ENCODE results near the gene CNN3. TPM values are rescaled to one million over a fixed set of nuclear protein-coding genes. Genes with fewer than 3 reads are reported as not detected.

The CNN3 gene
- polyA plus RNA-seq, 1 of the 3 experiments (the other 2 are of a cell fraction) = 204 TPM

DNA sequence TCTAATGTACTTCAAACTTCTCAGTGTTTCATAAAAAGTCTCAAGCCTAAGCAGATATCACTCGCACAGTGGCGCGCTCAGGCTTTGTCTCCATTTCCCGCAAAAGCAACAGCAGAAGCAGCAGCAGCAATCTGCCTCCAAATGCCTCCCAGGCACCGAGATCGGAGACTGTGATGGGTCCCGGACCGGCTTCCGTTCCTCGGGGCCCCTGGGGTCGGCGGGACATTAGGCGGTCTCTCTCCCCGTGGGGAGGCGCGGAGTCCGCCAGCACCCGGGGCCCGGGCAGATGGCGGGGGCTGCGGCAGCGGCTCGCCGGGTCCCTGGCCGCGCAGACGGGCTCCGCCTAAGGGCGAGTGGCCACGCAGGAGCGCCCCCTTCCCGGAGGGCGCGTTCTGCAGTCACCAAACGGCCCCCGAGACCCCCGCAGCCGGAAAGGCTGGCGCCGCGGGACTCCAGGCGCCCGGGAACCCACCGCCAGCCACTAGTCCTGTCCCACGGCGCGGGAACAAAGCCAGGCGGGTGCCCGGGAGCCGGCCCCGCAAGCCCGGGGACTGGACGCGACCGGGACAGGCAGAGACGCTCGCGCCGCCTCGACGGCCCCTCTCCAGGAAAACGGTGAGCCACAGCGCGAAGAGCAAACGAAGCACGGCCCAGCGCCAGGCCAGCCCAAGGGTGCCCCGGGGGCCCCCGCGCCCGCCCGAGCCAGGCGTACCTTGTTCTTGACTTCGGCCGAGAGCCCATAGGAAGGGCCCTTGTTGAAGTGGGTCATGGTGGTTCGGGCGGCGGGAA lies 590 bp downstream of the CNN3 start:
- ChIA-PET CTCF (interaction anchor here (0.8 to 5.2 kb wide), 10 partner anchors 13 to 123 kb away, joined by 3 to 36 read pairs (median 4); no protein-coding TSS in a partner anchor), POLR2A (interaction anchor here (1.0 to 2.3 kb wide), 8 partner anchors 21 to 115 kb away, joined by 3 to 20 read pairs (median 5); partner anchors contain the start of gene SLC44A3)
- Histone ChIP-seq H3K27ac (ENCODE audit: low read depth in 2 of 2, low read length in 1 of 2) (peak overlapping the region; percentile 97 to 98), H4K20me1 (ENCODE audit: insufficient read depth) (peaks cover 42% of the 10 kb centered on the region), H3K9me2 (no peaks in the 10 kb centered on the region; the same call in 1 of the 2 replicates), H3K27me3 (ENCODE audit: insufficient read depth) (no peaks in the 10 kb centered on the region), H3K4me2 (peak overlapping the region; percentile 88), H3K36me3 (replicated peaks in 1 of 2; ENCODE audit: control insufficient read depth in 1 of 2, insufficient read depth in 2 of 2, low read length in 1 of 2) (peaks cover 21 to 23% of the 10 kb centered on the region in 2 experiments), H2AFZ (ENCODE audit: low read depth) (peak overlapping the region; percentile 65; the same call in 1 of the 2 replicates), H3K9ac (peak overlapping the region; percentile 98), H3K4me3 (ENCODE audit: low read depth in 2 of 2, low read length in 1 of 2) (peak overlapping the region; percentile 96 to 98), H3K79me2 (ENCODE audit: insufficient read depth) (peaks cover 72% of the 10 kb centered on the region), H3K4me1 (ENCODE audit: control insufficient read depth in 1 of 2, insufficient read depth in 2 of 2, low read depth in 1 of 2, low read length in 1 of 2) (peaks cover 34 to 42% of the 10 kb centered on the region in 2 experiments), H3F3A (replicated peaks; ENCODE audit: insufficient read depth) (peaks cover 18% of the 10 kb centered on the region), H3K9me3 (no peaks in the 10 kb centered on the region)
- WGBS (ENCODE audit: low lambda C conversion rate) = under 1% methylated on average over 40 of the region's 78 CpGs
- DNase-seq = peak; percentile 85
- TF ChIP-seq SMC3 (IDR thresholded peaks at IDR 0.05; ENCODE audit: low read depth, low read length) (peak; percentile 32; the same call in 1 of the 2 replicates), FOXJ3 (CRISPR knock-in tag; IDR thresholded peaks at IDR 0.05) (no peak), GABPA (IDR thresholded peaks at IDR 0.05; ENCODE audit: low read depth) (no peak), RFX5 (IDR thresholded peaks at IDR 0.05; ENCODE audit: low read length) (no peak), YY1 (IDR thresholded peaks at IDR 0.05; ENCODE audit: low read depth) (no peak), RXRA (IDR thresholded peaks at IDR 0.05; ENCODE audit: borderline replicate concordance, low read depth) (no peak), MXI1 (IDR thresholded peaks at IDR 0.05; ENCODE audit: low read depth, low read length) (no peak; the same call in 1 of the 2 replicates), CHD2 (IDR thresholded peaks at IDR 0.05; ENCODE audit: low read length, partially characterized antibody) (no peak), ELF1 (IDR thresholded peaks at IDR 0.05) (no peak), FOSL2 (IDR thresholded peaks at IDR 0.05; ENCODE audit: borderline replicate concordance, low read depth) (no peak), SIN3A (IDR thresholded peaks at IDR 0.05; ENCODE audit: borderline replicate concordance, low read depth, low read length) (0 out of 2 replicates have a peak, but pooled peaks have one; percentile 11), EP300 (IDR thresholded peaks at IDR 0.05; ENCODE audit: borderline replicate concordance in 1 of 2, low read depth in 1 of 2, low read length in 1 of 2) (no peak)
- TF ChIP-seq, protein P1, sequence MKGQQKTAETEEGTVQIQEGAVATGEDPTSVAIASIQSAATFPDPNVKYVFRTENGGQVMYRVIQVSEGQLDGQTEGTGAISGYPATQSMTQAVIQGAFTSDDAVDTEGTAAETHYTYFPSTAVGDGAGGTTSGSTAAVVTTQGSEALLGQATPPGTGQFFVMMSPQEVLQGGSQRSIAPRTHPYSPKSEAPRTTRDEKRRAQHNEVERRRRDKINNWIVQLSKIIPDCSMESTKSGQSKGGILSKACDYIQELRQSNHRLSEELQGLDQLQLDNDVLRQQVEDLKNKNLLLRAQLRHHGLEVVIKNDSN (IDR thresholded peaks at IDR 0.05; ENCODE audit: borderline replicate concordance, low read depth) = no peak
- TF ChIP-seq, protein P2, sequence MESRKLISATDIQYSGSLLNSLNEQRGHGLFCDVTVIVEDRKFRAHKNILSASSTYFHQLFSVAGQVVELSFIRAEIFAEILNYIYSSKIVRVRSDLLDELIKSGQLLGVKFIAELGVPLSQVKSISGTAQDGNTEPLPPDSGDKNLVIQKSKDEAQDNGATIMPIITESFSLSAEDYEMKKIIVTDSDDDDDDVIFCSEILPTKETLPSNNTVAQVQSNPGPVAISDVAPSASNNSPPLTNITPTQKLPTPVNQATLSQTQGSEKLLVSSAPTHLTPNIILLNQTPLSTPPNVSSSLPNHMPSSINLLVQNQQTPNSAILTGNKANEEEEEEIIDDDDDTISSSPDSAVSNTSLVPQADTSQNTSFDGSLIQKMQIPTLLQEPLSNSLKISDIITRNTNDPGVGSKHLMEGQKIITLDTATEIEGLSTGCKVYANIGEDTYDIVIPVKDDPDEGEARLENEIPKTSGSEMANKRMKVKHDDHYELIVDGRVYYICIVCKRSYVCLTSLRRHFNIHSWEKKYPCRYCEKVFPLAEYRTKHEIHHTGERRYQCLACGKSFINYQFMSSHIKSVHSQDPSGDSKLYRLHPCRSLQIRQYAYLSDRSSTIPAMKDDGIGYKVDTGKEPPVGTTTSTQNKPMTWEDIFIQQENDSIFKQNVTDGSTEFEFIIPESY (IDR thresholded peaks at IDR 0.05; ENCODE audit: borderline replicate concordance, low read depth) = no peak
- TF ChIP-seq, protein P3, sequence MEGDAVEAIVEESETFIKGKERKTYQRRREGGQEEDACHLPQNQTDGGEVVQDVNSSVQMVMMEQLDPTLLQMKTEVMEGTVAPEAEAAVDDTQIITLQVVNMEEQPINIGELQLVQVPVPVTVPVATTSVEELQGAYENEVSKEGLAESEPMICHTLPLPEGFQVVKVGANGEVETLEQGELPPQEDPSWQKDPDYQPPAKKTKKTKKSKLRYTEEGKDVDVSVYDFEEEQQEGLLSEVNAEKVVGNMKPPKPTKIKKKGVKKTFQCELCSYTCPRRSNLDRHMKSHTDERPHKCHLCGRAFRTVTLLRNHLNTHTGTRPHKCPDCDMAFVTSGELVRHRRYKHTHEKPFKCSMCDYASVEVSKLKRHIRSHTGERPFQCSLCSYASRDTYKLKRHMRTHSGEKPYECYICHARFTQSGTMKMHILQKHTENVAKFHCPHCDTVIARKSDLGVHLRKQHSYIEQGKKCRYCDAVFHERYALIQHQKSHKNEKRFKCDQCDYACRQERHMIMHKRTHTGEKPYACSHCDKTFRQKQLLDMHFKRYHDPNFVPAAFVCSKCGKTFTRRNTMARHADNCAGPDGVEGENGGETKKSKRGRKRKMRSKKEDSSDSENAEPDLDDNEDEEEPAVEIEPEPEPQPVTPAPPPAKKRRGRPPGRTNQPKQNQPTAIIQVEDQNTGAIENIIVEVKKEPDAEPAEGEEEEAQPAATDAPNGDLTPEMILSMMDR (IDR thresholded peaks at IDR 0.05) = peak; percentile 51
- TF ChIP-seq, protein P4, sequence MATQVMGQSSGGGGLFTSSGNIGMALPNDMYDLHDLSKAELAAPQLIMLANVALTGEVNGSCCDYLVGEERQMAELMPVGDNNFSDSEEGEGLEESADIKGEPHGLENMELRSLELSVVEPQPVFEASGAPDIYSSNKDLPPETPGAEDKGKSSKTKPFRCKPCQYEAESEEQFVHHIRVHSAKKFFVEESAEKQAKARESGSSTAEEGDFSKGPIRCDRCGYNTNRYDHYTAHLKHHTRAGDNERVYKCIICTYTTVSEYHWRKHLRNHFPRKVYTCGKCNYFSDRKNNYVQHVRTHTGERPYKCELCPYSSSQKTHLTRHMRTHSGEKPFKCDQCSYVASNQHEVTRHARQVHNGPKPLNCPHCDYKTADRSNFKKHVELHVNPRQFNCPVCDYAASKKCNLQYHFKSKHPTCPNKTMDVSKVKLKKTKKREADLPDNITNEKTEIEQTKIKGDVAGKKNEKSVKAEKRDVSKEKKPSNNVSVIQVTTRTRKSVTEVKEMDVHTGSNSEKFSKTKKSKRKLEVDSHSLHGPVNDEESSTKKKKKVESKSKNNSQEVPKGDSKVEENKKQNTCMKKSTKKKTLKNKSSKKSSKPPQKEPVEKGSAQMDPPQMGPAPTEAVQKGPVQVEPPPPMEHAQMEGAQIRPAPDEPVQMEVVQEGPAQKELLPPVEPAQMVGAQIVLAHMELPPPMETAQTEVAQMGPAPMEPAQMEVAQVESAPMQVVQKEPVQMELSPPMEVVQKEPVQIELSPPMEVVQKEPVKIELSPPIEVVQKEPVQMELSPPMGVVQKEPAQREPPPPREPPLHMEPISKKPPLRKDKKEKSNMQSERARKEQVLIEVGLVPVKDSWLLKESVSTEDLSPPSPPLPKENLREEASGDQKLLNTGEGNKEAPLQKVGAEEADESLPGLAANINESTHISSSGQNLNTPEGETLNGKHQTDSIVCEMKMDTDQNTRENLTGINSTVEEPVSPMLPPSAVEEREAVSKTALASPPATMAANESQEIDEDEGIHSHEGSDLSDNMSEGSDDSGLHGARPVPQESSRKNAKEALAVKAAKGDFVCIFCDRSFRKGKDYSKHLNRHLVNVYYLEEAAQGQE (IDR thresholded peaks at IDR 0.05; ENCODE audit: low read depth, low read length) = no peak
- TF ChIP-seq, protein P5, sequence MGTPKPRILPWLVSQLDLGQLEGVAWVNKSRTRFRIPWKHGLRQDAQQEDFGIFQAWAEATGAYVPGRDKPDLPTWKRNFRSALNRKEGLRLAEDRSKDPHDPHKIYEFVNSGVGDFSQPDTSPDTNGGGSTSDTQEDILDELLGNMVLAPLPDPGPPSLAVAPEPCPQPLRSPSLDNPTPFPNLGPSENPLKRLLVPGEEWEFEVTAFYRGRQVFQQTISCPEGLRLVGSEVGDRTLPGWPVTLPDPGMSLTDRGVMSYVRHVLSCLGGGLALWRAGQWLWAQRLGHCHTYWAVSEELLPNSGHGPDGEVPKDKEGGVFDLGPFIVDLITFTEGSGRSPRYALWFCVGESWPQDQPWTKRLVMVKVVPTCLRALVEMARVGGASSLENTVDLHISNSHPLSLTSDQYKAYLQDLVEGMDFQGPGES (IDR thresholded peaks at IDR 0.05; ENCODE audit: low read depth, low read length) = no peak
- TF ChIP-seq, protein P6, sequence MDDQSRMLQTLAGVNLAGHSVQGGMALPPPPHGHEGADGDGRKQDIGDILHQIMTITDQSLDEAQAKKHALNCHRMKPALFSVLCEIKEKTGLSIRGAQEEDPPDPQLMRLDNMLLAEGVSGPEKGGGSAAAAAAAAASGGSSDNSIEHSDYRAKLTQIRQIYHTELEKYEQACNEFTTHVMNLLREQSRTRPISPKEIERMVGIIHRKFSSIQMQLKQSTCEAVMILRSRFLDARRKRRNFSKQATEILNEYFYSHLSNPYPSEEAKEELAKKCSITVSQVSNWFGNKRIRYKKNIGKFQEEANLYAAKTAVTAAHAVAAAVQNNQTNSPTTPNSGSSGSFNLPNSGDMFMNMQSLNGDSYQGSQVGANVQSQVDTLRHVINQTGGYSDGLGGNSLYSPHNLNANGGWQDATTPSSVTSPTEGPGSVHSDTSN (IDR thresholded peaks at IDR 0.05) = no peak
- TF ChIP-seq, protein P7, sequence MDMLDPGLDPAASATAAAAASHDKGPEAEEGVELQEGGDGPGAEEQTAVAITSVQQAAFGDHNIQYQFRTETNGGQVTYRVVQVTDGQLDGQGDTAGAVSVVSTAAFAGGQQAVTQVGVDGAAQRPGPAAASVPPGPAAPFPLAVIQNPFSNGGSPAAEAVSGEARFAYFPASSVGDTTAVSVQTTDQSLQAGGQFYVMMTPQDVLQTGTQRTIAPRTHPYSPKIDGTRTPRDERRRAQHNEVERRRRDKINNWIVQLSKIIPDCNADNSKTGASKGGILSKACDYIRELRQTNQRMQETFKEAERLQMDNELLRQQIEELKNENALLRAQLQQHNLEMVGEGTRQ (IDR thresholded peaks at IDR 0.05; ENCODE audit: borderline replicate concordance, low read depth, low read length) = no peak
